ENCODE measurements around the gene OCRL.

DNA sequence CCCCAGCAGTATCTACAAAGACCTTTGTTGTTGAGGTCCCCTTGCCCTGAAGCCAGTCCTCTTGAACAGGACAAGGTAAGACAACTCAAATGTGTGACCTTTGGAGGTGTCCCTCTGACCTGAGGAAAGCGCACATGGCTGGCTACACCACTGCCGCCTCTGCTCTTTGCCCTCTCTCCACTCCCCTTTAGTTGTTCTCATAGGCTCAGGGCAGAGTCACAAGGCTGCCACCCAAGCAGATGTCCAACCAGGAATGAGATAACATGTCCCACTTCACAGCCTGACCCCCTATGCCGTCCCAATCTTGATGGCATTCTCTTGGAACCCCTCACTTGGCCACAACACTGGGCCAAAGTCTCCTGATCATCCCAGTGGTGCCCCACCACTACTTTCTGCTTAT is 68.4 kb downstream of the OCRL start:
- no peak for TF ChIP-seq POLR2AphosphoS5 (IDR thresholded peaks at IDR 0.05; ENCODE audit: low read depth, low read length)
- TF ChIP-seq SIN3A (IDR thresholded peaks at IDR 0.05; ENCODE audit: borderline replicate concordance, insufficient read depth, low read length), result no peak
- TF ChIP-seq, protein P1, sequence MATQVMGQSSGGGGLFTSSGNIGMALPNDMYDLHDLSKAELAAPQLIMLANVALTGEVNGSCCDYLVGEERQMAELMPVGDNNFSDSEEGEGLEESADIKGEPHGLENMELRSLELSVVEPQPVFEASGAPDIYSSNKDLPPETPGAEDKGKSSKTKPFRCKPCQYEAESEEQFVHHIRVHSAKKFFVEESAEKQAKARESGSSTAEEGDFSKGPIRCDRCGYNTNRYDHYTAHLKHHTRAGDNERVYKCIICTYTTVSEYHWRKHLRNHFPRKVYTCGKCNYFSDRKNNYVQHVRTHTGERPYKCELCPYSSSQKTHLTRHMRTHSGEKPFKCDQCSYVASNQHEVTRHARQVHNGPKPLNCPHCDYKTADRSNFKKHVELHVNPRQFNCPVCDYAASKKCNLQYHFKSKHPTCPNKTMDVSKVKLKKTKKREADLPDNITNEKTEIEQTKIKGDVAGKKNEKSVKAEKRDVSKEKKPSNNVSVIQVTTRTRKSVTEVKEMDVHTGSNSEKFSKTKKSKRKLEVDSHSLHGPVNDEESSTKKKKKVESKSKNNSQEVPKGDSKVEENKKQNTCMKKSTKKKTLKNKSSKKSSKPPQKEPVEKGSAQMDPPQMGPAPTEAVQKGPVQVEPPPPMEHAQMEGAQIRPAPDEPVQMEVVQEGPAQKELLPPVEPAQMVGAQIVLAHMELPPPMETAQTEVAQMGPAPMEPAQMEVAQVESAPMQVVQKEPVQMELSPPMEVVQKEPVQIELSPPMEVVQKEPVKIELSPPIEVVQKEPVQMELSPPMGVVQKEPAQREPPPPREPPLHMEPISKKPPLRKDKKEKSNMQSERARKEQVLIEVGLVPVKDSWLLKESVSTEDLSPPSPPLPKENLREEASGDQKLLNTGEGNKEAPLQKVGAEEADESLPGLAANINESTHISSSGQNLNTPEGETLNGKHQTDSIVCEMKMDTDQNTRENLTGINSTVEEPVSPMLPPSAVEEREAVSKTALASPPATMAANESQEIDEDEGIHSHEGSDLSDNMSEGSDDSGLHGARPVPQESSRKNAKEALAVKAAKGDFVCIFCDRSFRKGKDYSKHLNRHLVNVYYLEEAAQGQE (IDR thresholded peaks at IDR 0.05; ENCODE audit: insufficient read depth in 1 of 2, low read depth in 2 of 2, low read length in 2 of 2), result no peak
- no peak for TF ChIP-seq TAF1 (IDR thresholded peaks at IDR 0.05; ENCODE audit: borderline replicate concordance, insufficient read depth, low read length)
- no peak for TF ChIP-seq FOXP2 (optimal IDR thresholded peaks at IDR 0.05; ENCODE audit: borderline replicate concordance, extremely low read depth, extremely low read length, insufficient read depth)
